SK-N-SH (cell line): ENCODE data around the gene AGAP1. TPM values are rescaled to one million over a fixed set of nuclear protein-coding genes. Genes with fewer than 3 reads are reported as not detected.

Experiments used
- CTCF ChIA-PET: fragments of 300-600, 350-600 bp; formaldehyde crosslinking; extraction: SDS; loops from one replicate; lab custom pipeline; 2021; lab: Yijun Ruan, JAX
- POLR2A ChIA-PET: fragments of 350-600 bp; sonication (Branson Sonifier 250); formaldehyde crosslinking; extraction: SDS; loops from one replicate; lab custom pipeline; 2020; ENCODE audit warnings: antibody characterized with exemption, inconsistent platforms; lab: Yijun Ruan, JAX
- DNase-seq: peaks from one replicate; pipeline ENCODE4 v3.0.0; 2012
- H2AFZ ChIP-seq: fragments of 200-600 bp; sonication (generic); 2 replicates; pipeline ENCODE4 v1.8.1; 2016; ENCODE audit warnings: antibody characterized with exemption, mild to moderate bottlenecking, low read depth
- H3F3A ChIP-seq: fragments of 200-600 bp; sonication (generic); replicated peaks from 2 replicates; pipeline ENCODE3; 2016; ENCODE audit warnings: antibody characterized with exemption, mild to moderate bottlenecking; ENCODE audit not compliant: insufficient read depth
- H3K27ac ChIP-seq, 2 experiments: fragments of 200-500 bp in 1 of 2; fragments of 200-600 bp in 1 of 2; sonication (Bioruptor generic) in 1 of 2; sonication (generic), shearing (Covaris generic) in 1 of 2; 2 replicates each; pipeline versions ENCODE4 v1.5.1 to v1.6.1; 2014 to 2016; ENCODE audit warnings: low read depth in 2 of 2, inconsistent platforms in 1 of 2, low read length in 1 of 2, mild to moderate bottlenecking in 1 of 2, mixed read lengths in 1 of 2
- H3K27me3 ChIP-seq: fragments of 200-600 bp; sonication (generic), shearing (Covaris generic); 2 replicates; pipeline ENCODE4 v1.6.1; 2016; ENCODE audit warnings: mixed run types; ENCODE audit not compliant: insufficient read depth
- H3K36me3 ChIP-seq, 2 experiments: fragments of 200-500 bp in 1 of 2; fragments of 200-600 bp in 1 of 2; sonication (Bioruptor generic) in 1 of 2; sonication (generic) in 1 of 2; replicated peaks in 1 of 2; 2 replicates each; pipeline versions ENCODE3 to v1.5.1; 2014 to 2016; ENCODE audit warnings: low read length in 1 of 2, mild to moderate bottlenecking in 1 of 2; ENCODE audit not compliant: insufficient read depth in 2 of 2, control insufficient read depth in 1 of 2
- H3K4me1 ChIP-seq, 2 experiments: fragments of 200-500 bp in 1 of 2; fragments of 200-600 bp in 1 of 2; sonication (Bioruptor generic) in 1 of 2; sonication (generic), shearing (Covaris generic) in 1 of 2; 2 replicates each; pipeline versions ENCODE4 v1.5.1 to v1.6.1; 2014 to 2016; ENCODE audit warnings: low read depth in 1 of 2, low read length in 1 of 2, mixed run types in 1 of 2; ENCODE audit not compliant: insufficient read depth in 2 of 2, control insufficient read depth in 1 of 2
- H3K4me2 ChIP-seq: fragments of 200-600 bp; sonication (generic), shearing (Covaris generic); 2 replicates; pipeline ENCODE4 v1.6.1; 2017; ENCODE audit warnings: mixed run types
- H3K4me3 ChIP-seq, 2 experiments: fragments of 200-500 bp in 1 of 2; fragments of 200-600 bp in 1 of 2; sonication (Bioruptor generic) in 1 of 2; sonication (generic), shearing (Covaris generic) in 1 of 2; 2 replicates each; pipeline versions ENCODE4 v1.5.1 to v1.8.1; 2014 to 2016; ENCODE audit warnings: low read depth in 2 of 2, inconsistent platforms in 1 of 2, low read length in 1 of 2, mild to moderate bottlenecking in 1 of 2, mixed read lengths in 1 of 2, moderate library complexity in 1 of 2
- H3K79me2 ChIP-seq: fragments of 200-600 bp; sonication (generic); 2 replicates; pipeline ENCODE4 v1.8.1; 2017; ENCODE audit warnings: mild to moderate bottlenecking; ENCODE audit not compliant: insufficient read depth
- H3K9ac ChIP-seq: fragments of 200-600 bp; sonication (generic); 2 replicates; pipeline ENCODE4 v1.6.1; 2017; ENCODE audit warnings: mixed run types
- H3K9me2 ChIP-seq: fragments of 200-600 bp; sonication (generic); 2 replicates; pipeline ENCODE4 v1.6.1; 2017; ENCODE audit warnings: mixed run types
- H3K9me3 ChIP-seq: fragments of 200-600 bp; sonication (generic); 2 replicates; pipeline ENCODE4 v1.6.1; 2017; ENCODE audit warnings: mixed run types, mild to moderate bottlenecking, moderate library complexity
- H4K20me1 ChIP-seq: fragments of 200-600 bp; sonication (generic); 2 replicates; pipeline ENCODE4 v1.6.1; 2017; ENCODE audit warnings: mild to moderate bottlenecking, mixed run types; ENCODE audit not compliant: insufficient read depth
- ELF1 ChIP-seq: IDR thresholded peaks from 2 replicates; pipeline ENCODE4 v1.4.0; 2012
- FOSL2 ChIP-seq: IDR thresholded peaks from 2 replicates; pipeline ENCODE4 v1.4.0; 2012; ENCODE audit warnings: low read depth, mild to moderate bottlenecking, moderate library complexity, borderline replicate concordance
- JUND ChIP-seq: IDR thresholded peaks from 2 replicates; pipeline ENCODE4 v1.4.0; 2012
- MEF2A ChIP-seq: IDR thresholded peaks from 2 replicates; pipeline ENCODE4 v1.4.0; 2012; ENCODE audit warnings: low read depth, borderline replicate concordance
- MXI1 ChIP-seq: IDR thresholded peaks from 2 replicates; pipeline ENCODE4 v1.6.1; 2012; ENCODE audit warnings: mild to moderate bottlenecking, low read depth, low read length, improper control_type of control experiment
- NFIC ChIP-seq: IDR thresholded peaks from 2 replicates; pipeline ENCODE4 v1.4.0; 2012; ENCODE audit warnings: borderline replicate concordance
- POLR2AphosphoS5 ChIP-seq: IDR thresholded peaks from 2 replicates; pipeline ENCODE4 v1.6.1; 2012; ENCODE audit warnings: low read depth, low read length
- RAD21 ChIP-seq: IDR thresholded peaks from 2 replicates; pipeline ENCODE4 v1.6.1; 2012; ENCODE audit warnings: mild to moderate bottlenecking, low read length
- SMC3 ChIP-seq: IDR thresholded peaks from 2 replicates; pipeline ENCODE4 v1.6.1; 2012; ENCODE audit warnings: low read depth, low read length, improper control_type of control experiment
- TEAD4 ChIP-seq: IDR thresholded peaks from 2 replicates; pipeline ENCODE4 v1.4.0; 2012; ENCODE audit warnings: mild to moderate bottlenecking, borderline replicate concordance; ENCODE audit not compliant: insufficient read depth
- YY1 ChIP-seq: IDR thresholded peaks from 2 replicates; pipeline ENCODE4 v1.4.0; 2012; ENCODE audit warnings: low read depth, mild to moderate bottlenecking
- WGBS: methylation state at CpG from one replicate; pipeline ENCODE4 v1.1.6; 2017; ENCODE audit warnings: low lambda C conversion rate; 5-methylcytosine and 5-hydroxymethylcytosine counted together
- polyA plus RNA-seq, 3 experiments: library from polyadenylated mRNA; depleted of rRNA; stranded (reverse); fragments of >200 nt; gene quantifications; 2 replicates each; pipeline ENCODE4 v1.2.3, GENCODE V29; 2012
- TF ChIP-seq, protein P1 (sequence below): fragments of 150-350 bp; IDR thresholded peaks from 2 replicates; pipeline ENCODE4 v1.6.1; 2016; ENCODE audit warnings: mild to moderate bottlenecking, low read depth, low read length
- TF ChIP-seq, protein P2 (sequence below): IDR thresholded peaks from 2 replicates; pipeline ENCODE4 v1.4.0; 2012; ENCODE audit warnings: low read depth
- TF ChIP-seq, protein P3 (sequence below): IDR thresholded peaks from 2 replicates; pipeline ENCODE4 v1.4.0; 2012; ENCODE audit warnings: low read depth, borderline replicate concordance
- TF ChIP-seq, protein P4 (sequence below): IDR thresholded peaks from 2 replicates; pipeline ENCODE4 v1.4.0; 2012; ENCODE audit warnings: low read depth, borderline replicate concordance

The AGAP1 gene
- polyA plus RNA-seq, 1 of the 3 experiments (the other 2 are of a cell fraction), result 8.8 TPM

DNA sequence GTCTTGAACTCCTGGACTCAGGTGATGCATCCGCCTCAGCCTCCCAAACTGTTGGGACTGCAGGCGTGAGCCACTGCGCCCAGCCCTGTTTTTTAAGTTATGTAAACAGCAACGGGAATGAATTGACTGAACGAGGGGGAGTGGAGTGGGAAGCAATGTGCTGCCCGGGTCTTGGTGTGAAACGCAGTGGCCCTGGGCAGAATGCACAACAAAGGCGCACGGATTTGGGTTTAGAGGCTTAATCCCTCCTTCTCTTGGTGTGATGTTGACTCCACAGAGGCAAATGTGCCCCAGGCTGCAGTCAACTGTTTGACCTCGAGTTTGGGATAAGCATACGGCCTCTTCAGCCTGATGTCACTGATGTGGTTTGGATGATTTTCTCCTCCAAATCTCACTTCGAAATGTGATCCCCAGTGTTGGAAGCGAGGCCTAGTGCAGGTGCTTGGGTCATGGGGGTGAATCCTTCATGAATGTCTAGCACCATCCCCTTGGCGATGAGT, 97.4 kb downstream of the AGAP1 start:
- Histone ChIP-seq H4K20me1 (peaks cover 31% of the 10 kb centered on the region), H3K27ac (no peak overlapping the region), H3K9me3 (no peaks in the 10 kb centered on the region), H3K9me2 (no peaks in the 10 kb centered on the region), H3F3A (no peaks in the 10 kb centered on the region), H3K36me3 (no peaks in the 10 kb centered on the region), H3K4me3 (no peak overlapping the region), H3K9ac (no peak overlapping the region), H3K27me3 (no peaks in the 10 kb centered on the region)
- CTCF ChIA-PET, result interaction anchor here (1.3 to 11.1 kb wide), 5 partner anchors 40 to 455 kb away, joined by 4 to 301 read pairs (median 5); no protein-coding TSS in a partner anchor
- TF ChIP-seq, protein P1, sequence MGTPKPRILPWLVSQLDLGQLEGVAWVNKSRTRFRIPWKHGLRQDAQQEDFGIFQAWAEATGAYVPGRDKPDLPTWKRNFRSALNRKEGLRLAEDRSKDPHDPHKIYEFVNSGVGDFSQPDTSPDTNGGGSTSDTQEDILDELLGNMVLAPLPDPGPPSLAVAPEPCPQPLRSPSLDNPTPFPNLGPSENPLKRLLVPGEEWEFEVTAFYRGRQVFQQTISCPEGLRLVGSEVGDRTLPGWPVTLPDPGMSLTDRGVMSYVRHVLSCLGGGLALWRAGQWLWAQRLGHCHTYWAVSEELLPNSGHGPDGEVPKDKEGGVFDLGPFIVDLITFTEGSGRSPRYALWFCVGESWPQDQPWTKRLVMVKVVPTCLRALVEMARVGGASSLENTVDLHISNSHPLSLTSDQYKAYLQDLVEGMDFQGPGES, result no peak
- TF ChIP-seq JUND (no peak), RAD21 (no peak), FOSL2 (no peak), SMC3 (no peak), MEF2A (no peak), ELF1 (no peak), POLR2AphosphoS5 (no peak), MXI1 (no peak), NFIC (no peak), TEAD4 (no peak)
- TF ChIP-seq, protein P2, sequence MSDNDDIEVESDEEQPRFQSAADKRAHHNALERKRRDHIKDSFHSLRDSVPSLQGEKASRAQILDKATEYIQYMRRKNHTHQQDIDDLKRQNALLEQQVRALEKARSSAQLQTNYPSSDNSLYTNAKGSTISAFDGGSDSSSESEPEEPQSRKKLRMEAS, result no peak
- TF ChIP-seq, protein P3, sequence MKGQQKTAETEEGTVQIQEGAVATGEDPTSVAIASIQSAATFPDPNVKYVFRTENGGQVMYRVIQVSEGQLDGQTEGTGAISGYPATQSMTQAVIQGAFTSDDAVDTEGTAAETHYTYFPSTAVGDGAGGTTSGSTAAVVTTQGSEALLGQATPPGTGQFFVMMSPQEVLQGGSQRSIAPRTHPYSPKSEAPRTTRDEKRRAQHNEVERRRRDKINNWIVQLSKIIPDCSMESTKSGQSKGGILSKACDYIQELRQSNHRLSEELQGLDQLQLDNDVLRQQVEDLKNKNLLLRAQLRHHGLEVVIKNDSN, result no peak
- TF ChIP-seq, protein P4, sequence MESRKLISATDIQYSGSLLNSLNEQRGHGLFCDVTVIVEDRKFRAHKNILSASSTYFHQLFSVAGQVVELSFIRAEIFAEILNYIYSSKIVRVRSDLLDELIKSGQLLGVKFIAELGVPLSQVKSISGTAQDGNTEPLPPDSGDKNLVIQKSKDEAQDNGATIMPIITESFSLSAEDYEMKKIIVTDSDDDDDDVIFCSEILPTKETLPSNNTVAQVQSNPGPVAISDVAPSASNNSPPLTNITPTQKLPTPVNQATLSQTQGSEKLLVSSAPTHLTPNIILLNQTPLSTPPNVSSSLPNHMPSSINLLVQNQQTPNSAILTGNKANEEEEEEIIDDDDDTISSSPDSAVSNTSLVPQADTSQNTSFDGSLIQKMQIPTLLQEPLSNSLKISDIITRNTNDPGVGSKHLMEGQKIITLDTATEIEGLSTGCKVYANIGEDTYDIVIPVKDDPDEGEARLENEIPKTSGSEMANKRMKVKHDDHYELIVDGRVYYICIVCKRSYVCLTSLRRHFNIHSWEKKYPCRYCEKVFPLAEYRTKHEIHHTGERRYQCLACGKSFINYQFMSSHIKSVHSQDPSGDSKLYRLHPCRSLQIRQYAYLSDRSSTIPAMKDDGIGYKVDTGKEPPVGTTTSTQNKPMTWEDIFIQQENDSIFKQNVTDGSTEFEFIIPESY, result no peak
- TF ChIP-seq, all 33 proteins: peak for 0
- POLR2A ChIA-PET, result no interaction called here
- no peaks in the 10 kb centered on the region; a peak in 1 of 4 replicates for H3K4me1 ChIP-seq
- WGBS, result 95% methylated on average over 13 of the region's 14 CpGs
- DNase-seq, result no peak
- H3K4me2 ChIP-seq, result no peak overlapping the region
- no peak overlapping the region for H2AFZ ChIP-seq
- H3K79me2 ChIP-seq, result 0 out of 2 replicates have a peak, but pooled peaks cover 3% of the 10 kb centered on the region

DNA sequence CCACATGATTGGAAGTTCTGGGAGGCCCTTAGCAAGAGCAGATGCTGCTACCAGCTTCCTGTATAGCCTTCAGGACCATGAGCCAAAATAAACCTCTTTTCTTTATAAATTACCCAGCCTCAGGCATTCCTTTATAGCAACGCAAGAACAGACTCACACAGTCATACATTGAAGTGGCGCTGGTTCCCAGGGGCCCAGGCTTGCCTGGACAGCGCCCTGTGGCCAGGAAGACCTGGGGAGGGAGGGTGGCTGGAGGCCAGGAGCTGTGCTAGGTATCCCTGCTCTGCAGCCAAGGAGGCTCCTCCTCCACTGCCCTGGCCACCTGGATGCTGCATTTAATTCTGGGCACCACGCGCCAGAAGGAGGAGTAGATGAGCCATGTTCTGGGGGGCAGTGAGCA, 98.1 kb downstream of the AGAP1 start:
- H3K27ac ChIP-seq, result no peak overlapping the region
- no peaks in the 10 kb centered on the region for H3F3A ChIP-seq
- no peaks in the 10 kb centered on the region for H3K36me3 ChIP-seq
- H3K9ac ChIP-seq, result no peak overlapping the region
- ChIA-PET CTCF (interaction anchor here (0.6 to 11.1 kb wide), 11 partner anchors 10 to 475 kb away, joined by 3 to 301 read pairs (median 9); no protein-coding TSS in a partner anchor), POLR2A (no interaction called here)
- no peaks in the 10 kb centered on the region for H3K9me3 ChIP-seq
- 0 out of 2 replicates have a peak, but pooled peaks cover 3% of the 10 kb centered on the region for H3K79me2 ChIP-seq
- H2AFZ ChIP-seq, result no peak overlapping the region
- no peak overlapping the region for H3K4me2 ChIP-seq
- H3K27me3 ChIP-seq, result no peaks in the 10 kb centered on the region
- no peaks in the 10 kb centered on the region; a peak in 1 of 4 replicates for H3K4me1 ChIP-seq
- no peaks in the 10 kb centered on the region for H3K9me2 ChIP-seq
- H3K4me3 ChIP-seq, result no peak overlapping the region
- no peak for TF ChIP-seq YY1
- peaks cover 30% of the 10 kb centered on the region for H4K20me1 ChIP-seq
- WGBS, result 77% methylated on average over 4 of the region's 5 CpGs
- no peak for DNase-seq
